ENCODE measurements around the gene MRGPRD.
A peak's percentile ranks its signal among the peaks of the same experiment; 100 is the strongest.

GRCh38 chr11:68968306-68969250 is 12.2 kb downstream of the MRGPRD start:
- TF ChIP-seq CTCF (conservative IDR thresholded peaks at IDR 0.05; ENCODE audit: low read depth in 2 of 2) = peak in 1 of 2 experiments; percentile 61; a peak in 3 of 4 replicates
- TF ChIP-seq EZH2phosphoT487 (IDR thresholded peaks at IDR 0.05; ENCODE audit: unreplicated experiment) = no peak

Data from GM23338 (cell line).